Measurements from ENCODE around the gene NGEF. TPM values are rescaled to one million over a fixed set of nuclear protein-coding genes. Genes with fewer than 3 reads are reported as not detected.
"Not testable (repeated sequence)": the region's sequence is repeated elsewhere in the genome, so short reads cannot be mapped to it uniquely, and the experiment has no call there.

Gene NGEF
- total RNA-seq, 1 donor from 2014 or later, result 1.2 TPM

DNA sequence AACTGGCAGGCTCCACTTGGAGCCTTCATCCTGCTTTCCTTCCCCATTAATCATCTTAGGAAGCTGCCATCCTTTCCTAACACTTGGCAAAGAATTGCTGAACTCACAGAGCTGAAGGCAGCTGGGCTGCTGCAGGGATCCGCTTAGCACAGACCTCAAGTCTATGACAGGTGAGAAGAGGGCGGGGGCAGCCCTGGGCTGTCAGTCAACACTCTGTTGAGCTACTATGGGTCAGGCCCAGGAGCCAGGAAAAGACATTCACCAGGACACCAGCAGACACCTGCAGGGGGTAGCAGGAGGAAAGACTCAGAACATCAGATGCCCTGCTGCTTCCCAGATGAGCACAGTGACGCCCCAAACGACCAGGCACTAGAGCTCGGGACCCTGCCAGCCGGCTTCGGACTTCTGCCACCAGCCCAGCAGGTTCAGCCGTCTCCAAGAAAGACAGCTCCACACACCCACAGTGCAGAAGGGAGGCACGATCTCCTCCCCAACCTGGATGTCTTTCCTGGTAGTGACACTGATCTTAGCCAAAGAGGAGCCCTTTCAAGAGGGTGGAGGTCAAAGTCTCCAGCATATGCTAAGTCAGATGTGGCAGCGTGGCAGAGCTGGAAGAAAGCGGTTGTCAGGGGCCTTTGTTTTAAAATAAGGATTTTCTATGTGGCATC is 87.8 kb downstream of the NGEF start:
- peaks cover 43% of the 10 kb centered on the region for H3K27me3 Mint-ChIP-seq
- H3K9me3 Mint-ChIP-seq, result no peaks in the 10 kb centered on the region
- peaks cover 2% of the 10 kb centered on the region for H3K4me1 Mint-ChIP-seq
- no peak overlapping the region for H3K4me3 Mint-ChIP-seq
- intact Hi-C loops (cut with micrococcal nuclease), result no loop called here
- H3K27ac Mint-ChIP-seq, result no peak overlapping the region
- DNase-seq, result no peak
- H3K36me3 Mint-ChIP-seq (ENCODE audit: low read depth), result no peaks in the 10 kb centered on the region

DNA sequence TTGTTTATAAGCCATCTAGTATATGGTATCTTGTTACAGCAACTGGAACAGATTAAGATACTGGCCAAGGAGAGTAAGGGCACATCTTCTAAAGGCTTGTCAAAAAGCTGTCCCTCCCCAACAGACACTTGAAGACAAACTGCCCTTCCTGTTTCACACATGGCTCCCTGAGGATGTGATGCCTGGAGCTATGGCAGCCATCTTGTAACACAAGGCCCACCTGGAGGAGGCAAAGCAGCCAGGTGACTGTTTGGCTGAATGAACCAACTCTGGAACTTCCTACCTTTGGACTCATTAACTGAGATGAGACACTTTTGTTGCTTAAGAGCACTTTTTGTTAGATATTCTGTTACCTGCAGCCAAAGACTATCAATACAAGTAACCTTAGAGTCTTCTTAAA is 88.6 kb downstream of the NGEF start:
- H3K27ac Mint-ChIP-seq, result no peak overlapping the region
- peaks cover 40% of the 10 kb centered on the region for H3K27me3 Mint-ChIP-seq
- no peak overlapping the region for H3K4me3 Mint-ChIP-seq
- H3K4me1 Mint-ChIP-seq, result no peaks in the 10 kb centered on the region
- no peaks in the 10 kb centered on the region for H3K9me3 Mint-ChIP-seq
- no peaks in the 10 kb centered on the region for H3K36me3 Mint-ChIP-seq (ENCODE audit: low read depth)
- intact Hi-C loops (cut with micrococcal nuclease), result no loop called here
- no peak for DNase-seq

DNA sequence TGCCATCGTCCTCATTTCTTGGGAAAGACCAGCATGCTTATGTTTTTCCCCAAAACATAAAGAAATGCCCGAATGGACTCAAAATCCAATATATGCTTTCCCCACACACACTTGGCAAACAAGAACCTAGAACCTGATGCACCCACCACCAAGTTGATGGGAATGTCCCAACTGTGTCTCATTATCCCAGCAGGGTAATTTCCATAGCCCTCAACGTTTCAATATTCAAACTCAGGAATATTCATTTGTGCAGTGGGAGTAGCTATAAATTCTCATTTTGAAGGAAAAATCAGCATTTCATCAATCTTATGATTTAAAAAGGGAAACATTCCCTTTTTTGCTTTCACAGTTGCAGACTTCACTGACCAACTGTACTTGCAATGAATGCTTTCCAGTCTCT is 92.3 kb downstream of the NGEF start:
- no peaks in the 10 kb centered on the region for H3K4me1 Mint-ChIP-seq
- no peak overlapping the region for H3K27ac Mint-ChIP-seq
- peaks cover 33% of the 10 kb centered on the region for H3K27me3 Mint-ChIP-seq
- H3K9me3 Mint-ChIP-seq, result no peaks in the 10 kb centered on the region
- no peak for DNase-seq
- H3K36me3 Mint-ChIP-seq (ENCODE audit: low read depth), result no peaks in the 10 kb centered on the region
- intact Hi-C loops (cut with micrococcal nuclease), result no loop called here
- no peak overlapping the region for H3K4me3 Mint-ChIP-seq

DNA sequence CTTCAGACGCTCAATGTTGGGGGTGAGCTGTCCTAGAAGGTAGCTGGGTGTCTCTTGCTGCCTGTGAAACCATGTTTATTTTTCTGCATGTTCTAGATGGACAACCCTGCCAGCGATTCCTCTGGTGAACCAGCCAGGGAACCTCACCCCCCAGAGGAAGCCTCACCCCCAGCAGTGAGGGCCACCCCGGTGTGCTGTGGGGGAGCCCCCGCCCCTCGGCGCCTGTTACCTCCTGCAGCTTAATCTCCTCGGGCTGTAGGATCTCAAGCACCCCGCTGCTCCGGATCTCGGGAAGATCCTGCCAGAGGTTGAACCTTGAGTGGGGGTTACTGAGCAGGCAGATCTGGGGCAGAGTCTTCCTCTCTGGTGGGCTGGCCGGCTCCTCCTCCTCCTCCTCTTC is 93.0 kb downstream of the NGEF start:
- H3K4me1 Mint-ChIP-seq, result no peaks in the 10 kb centered on the region
- no peak overlapping the region for H3K27ac Mint-ChIP-seq
- no peaks in the 10 kb centered on the region for H3K36me3 Mint-ChIP-seq (ENCODE audit: low read depth)
- H3K27me3 Mint-ChIP-seq, result peaks cover 30% of the 10 kb centered on the region
- no peaks in the 10 kb centered on the region for H3K9me3 Mint-ChIP-seq
- no peak overlapping the region for H3K4me3 Mint-ChIP-seq
- no peak for DNase-seq
- intact Hi-C loops (cut with micrococcal nuclease), result no loop called here

DNA sequence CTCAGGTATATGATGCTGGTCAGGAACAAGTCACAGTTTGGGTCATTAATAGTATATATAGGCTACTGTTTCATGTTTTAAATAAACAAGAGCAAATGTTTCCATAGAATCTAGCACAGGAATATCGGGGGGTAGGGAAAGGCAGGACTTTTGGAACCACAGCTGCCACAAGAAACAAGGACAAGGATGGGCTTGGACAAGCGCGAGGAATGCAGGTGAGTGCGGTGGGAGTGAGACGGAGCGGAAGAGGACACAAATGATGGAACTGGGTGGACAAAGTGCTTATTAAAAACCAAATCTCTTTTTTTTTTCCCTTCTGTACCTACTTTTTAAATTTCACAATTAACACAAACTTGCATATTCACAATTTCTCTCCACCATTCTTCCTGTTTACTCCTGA is 93.9 kb downstream of the NGEF start:
- H3K27me3 Mint-ChIP-seq, result peaks cover 24% of the 10 kb centered on the region
- intact Hi-C loops (cut with micrococcal nuclease), result no loop called here

DNA sequence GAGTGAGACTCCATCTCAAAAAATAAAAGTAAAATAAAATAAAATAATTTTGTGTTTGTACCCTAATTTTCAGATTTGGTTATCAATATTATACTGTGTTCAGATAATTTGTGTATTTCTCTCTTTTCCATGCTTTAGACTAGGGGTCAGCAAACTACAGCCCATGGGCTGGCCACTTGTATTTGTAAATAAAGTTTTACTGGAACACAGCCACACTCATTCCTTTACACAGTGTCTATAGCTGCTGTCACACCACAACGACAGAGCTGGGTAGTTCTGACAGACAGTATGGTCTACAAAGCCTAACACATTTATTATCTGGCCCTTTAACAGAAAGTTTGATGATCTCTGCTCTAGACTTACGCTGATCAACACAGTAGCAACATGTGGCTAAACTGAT is 99.2 kb downstream of the NGEF start:
- intact Hi-C loops (cut with micrococcal nuclease), result no loop called here
- H3K4me3 Mint-ChIP-seq, result no peak overlapping the region
- H3K4me1 Mint-ChIP-seq, result no peaks in the 10 kb centered on the region
- DNase-seq, result no peak
- H3K27me3 Mint-ChIP-seq, result peaks cover 35% of the 10 kb centered on the region
- peaks cover 8% of the 10 kb centered on the region for H3K9me3 Mint-ChIP-seq
- no peak overlapping the region for H3K27ac Mint-ChIP-seq
- H3K36me3 Mint-ChIP-seq (ENCODE audit: low read depth), result no peaks in the 10 kb centered on the region

More for the DNA sequence above, 93.9 kb downstream of the NGEF start:
- H3K9me3 Mint-ChIP-seq, result no peaks in the 10 kb centered on the region
- no peaks in the 10 kb centered on the region for H3K4me1 Mint-ChIP-seq
- no peak overlapping the region for H3K27ac Mint-ChIP-seq
- no peaks in the 10 kb centered on the region for H3K36me3 Mint-ChIP-seq (ENCODE audit: low read depth)
- H3K4me3 Mint-ChIP-seq, result no peak overlapping the region
- no peak for DNase-seq

DNA sequence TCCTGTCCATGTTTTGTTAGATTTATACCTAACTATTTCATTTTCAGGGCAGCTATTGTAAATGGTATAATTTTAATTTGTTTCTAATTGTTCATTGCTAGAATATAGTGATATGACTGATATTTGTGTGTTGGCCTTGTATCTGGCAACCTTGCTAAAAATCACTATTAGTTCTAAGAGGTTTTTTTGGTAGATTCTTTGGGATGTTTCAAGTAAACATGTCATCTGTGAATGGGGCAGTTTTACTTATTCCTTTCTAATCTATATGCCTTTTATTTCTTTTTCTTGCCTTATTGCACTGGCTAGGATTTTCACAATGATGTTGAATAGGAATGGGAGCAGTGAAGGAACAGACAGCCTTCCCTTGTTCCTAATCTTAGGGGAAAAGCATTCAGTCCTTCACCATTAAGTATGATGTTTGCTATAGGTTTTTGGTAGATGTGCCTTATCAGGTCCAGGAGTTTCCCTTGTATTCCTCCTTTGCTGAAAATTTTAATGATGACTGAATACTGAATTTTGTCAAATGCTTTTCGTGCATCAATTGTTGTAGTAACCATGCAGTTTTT is 101.3 kb downstream of the NGEF start:
- intact Hi-C loops (cut with micrococcal nuclease), result no loop called here
- Mint-ChIP-seq H3K27ac (no peak overlapping the region), H3K4me3 (no peak overlapping the region), H3K36me3 (ENCODE audit: low read depth) (no peaks in the 10 kb centered on the region), H3K27me3 (peaks cover 30% of the 10 kb centered on the region), H3K9me3 (peaks cover 8% of the 10 kb centered on the region), H3K4me1 (no peaks in the 10 kb centered on the region)
- no peak for DNase-seq

DNA sequence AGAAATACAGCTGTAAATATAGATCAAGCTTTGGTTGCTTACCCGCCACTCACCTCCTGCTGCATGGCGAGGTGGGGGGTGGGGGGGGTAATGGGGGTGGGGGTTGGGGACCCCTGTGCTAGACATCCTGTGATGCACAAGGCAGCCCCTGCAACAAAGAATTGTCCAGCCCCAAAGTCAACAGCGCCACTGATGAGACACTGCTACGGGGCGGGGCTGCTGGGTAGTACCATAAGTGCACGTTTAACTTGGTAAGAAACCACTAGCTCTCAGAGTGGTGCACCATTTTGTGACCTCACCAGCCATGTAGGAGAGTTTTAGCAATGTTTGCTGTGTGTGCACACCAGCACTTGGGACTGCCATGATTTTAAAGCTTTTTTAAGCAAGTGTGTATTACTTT is 102.7 kb downstream of the NGEF start:
- Mint-ChIP-seq H3K27me3 (peaks cover 28% of the 10 kb centered on the region), H3K27ac (no peak overlapping the region), H3K36me3 (ENCODE audit: low read depth) (no peaks in the 10 kb centered on the region), H3K4me3 (no peak overlapping the region), H3K4me1 (no peaks in the 10 kb centered on the region), H3K9me3 (peaks cover 8% of the 10 kb centered on the region)
- intact Hi-C loops (cut with micrococcal nuclease), result no loop called here
- no peak for DNase-seq

DNA sequence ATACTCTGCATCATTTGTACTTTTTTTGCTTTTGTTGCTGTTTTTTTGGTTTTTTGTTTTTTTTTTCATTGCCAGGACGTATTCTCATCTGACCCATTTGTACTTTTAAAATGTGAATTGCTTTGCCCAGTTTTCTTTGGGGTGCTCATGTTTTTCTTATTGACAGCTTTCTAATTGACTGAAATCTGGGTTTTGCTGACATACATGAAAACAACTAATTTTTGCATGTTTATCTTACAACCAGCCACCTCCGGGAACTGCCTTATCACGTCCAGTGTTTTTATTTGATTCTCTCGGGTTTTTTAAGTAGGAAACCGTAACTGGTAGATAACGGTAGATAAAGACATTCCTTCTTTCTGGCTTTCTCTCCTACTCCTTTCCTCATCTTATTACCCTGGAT is 104.4 kb downstream of the NGEF start:
- H3K36me3 Mint-ChIP-seq (ENCODE audit: low read depth), result no peaks in the 10 kb centered on the region
- intact Hi-C loops (cut with micrococcal nuclease), result no loop called here
- H3K9me3 Mint-ChIP-seq, result peaks cover 8% of the 10 kb centered on the region
- no peak overlapping the region for H3K4me3 Mint-ChIP-seq
- H3K27ac Mint-ChIP-seq, result no peak overlapping the region
- no peak for DNase-seq
- no peaks in the 10 kb centered on the region for H3K4me1 Mint-ChIP-seq
- H3K27me3 Mint-ChIP-seq, result peaks cover 25% of the 10 kb centered on the region

DNA sequence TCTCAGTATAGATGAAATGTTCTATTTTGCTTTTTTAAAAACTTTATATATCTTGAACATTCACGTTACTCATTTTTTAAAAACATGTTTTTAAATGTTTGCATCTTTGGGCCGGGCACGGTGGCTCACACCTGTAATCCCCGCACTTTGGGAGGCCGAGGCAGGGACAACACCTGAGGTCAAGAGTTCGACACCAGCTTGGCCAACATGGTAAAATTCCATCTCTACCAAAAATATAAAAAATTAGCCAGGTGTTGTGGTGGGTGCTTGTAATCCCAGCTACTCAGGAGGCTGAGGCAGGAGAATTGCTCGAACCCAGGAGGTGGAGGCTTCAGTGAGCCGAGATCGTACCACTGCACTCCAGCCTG is 105.4 kb downstream of the NGEF start:
- H3K4me1 Mint-ChIP-seq; H3K27ac Mint-ChIP-seq; intact Hi-C loops (cut with micrococcal nuclease); H3K36me3 Mint-ChIP-seq (ENCODE audit: low read depth); DNase-seq; H3K9me3 Mint-ChIP-seq; H3K4me3 Mint-ChIP-seq: not testable (repeated sequence)
- H3K27me3 Mint-ChIP-seq, result peaks cover 20% of the 10 kb centered on the region

DNA sequence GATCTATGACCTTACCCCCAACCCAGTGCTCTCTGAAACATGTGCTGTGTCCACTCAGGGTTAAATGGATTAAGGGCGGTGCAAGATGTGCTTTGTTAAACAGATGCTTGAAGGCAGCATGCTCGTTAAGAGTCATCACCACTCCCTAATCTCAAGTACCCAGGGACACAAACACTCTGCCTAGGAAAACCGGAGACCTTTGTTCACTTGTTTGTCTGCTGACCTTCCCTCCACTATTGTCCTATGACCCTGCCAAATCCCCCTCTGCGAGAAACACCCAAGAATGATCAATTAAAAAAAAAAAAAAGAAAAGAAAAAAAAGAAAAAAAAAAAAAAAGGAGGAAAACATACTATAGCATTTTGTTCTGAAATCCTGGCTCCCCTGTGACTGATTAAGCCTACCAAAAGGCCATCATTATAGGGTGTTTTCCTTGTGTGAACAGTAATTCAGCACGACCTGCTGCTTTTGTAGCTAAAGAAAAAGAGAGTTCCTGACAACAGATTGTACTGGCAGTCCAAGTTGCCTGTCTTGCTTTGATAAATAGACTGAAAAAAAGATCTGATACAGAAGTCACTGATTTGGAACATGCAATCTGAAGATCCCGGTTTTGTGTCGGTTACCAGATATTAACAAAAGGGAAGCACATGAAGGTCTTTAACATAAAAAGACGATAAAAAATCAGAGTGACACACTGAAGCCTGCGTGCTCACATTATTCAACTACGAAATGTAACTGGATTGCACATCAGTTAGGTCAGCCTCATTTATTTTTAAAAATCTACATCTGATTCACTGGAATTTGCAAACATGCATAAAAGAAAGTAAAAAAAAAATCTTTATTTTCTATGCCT is 106.0 kb downstream of the NGEF start:
- H3K27ac Mint-ChIP-seq; H3K4me3 Mint-ChIP-seq; H3K9me3 Mint-ChIP-seq; H3K4me1 Mint-ChIP-seq; intact Hi-C loops (cut with micrococcal nuclease); DNase-seq; H3K36me3 Mint-ChIP-seq (ENCODE audit: low read depth): not testable (repeated sequence)
- peaks cover 16% of the 10 kb centered on the region for H3K27me3 Mint-ChIP-seq

DNA sequence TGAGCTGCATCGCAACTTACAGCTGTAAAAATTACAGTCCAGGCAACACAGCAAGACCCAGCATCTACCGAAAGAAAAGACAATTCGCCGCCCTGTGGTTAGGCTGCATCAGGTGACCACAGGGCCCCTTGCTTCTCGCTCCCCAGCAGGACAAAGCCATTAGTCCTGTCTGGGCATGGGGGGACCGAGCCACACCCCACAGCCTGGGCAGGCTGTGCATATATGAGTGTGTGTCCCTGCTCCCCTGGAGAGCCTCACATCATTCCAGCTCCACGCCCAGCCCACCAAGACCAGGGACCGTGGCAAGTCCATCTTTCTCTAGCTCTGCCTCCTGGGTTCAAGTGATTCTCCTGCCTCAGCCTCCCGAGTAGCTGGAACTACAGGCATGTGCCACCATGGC is 109.1 kb downstream of the NGEF start:
- intact Hi-C loops (cut with micrococcal nuclease), result no loop called here
- Mint-ChIP-seq H3K27ac (no peak overlapping the region), H3K4me1 (no peaks in the 10 kb centered on the region), H3K9me3 (no peaks in the 10 kb centered on the region), H3K36me3 (ENCODE audit: low read depth) (no peaks in the 10 kb centered on the region), H3K27me3 (no peaks in the 10 kb centered on the region), H3K4me3 (no peak overlapping the region)
- no peak for DNase-seq

DNA sequence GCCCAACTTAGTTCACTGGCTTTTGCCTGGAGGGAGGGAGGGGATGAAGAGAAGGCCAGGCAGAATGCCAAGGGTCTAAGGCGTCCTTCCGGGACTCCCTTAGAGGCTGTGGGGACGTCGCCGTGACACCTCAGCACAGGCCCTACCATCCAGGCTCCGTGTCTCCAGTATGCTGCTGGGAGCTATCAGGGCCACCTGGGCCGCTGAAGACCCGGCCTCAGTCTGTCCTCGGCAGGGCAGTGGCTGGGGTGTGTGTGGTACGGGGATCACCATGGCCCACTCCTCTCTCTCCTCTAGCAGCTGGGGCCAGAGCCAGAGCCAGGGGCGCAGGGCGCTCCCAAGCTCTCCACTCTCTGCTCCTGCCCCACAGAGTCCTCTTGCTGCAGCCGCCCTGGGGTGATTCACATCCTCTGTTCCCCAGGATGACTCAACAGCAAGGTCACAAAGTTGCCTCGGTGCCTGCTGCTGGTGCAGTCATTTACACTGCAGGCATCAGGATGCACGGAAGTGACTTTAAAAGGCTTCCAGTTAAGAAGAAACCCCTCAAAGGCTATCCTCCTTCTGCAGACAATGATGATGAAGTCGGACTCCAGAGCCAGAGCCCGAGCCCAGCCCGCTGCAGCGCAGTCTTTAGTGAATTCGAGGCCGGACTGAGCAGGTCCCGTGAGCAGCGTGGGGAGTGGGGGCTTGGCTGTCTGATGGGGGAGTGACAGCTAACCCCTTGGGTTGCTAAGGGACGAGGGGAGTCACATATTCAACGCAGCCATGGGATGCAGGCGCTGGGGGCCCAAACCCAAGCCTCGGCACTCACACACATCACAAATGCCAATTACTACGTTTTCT is 111.1 kb downstream of the NGEF start:
- H3K9me3 Mint-ChIP-seq, result no peaks in the 10 kb centered on the region
- no peaks in the 10 kb centered on the region for H3K4me1 Mint-ChIP-seq
- H3K27me3 Mint-ChIP-seq, result no peaks in the 10 kb centered on the region
- H3K4me3 Mint-ChIP-seq, result no peak overlapping the region
- DNase-seq, result no peak
- intact Hi-C loops (cut with micrococcal nuclease), result no loop called here
- no peak overlapping the region for H3K27ac Mint-ChIP-seq
- H3K36me3 Mint-ChIP-seq (ENCODE audit: low read depth), result no peaks in the 10 kb centered on the region
